ENCODE measurements around the gene ATRN.

- TF ChIP-seq CTCF (IDR thresholded peaks at IDR 0.05), result no peak
- no peak for TF ChIP-seq EZH2 (IDR thresholded peaks at IDR 0.05; ENCODE audit: borderline replicate concordance, insufficient read depth, low read depth, low read length, poor library complexity, severe bottlenecking)
Observed at GRCh38 chr20:3477861-3478544, 7.2 kb downstream of the ATRN start.

All from B cell (primary cell).